WTC11 (cell line): ENCODE results near the gene UTS2B.

ENCODE experiments used
- AR ChIP-seq: fragments of 250-450 bp; sonication (Bioruptor Pico); IDR thresholded peaks from 2 replicates; pipeline ENCODE4 v1.9.0; 2021; ENCODE audit warnings: mild to moderate bottlenecking
- FOXK1 ChIP-seq: sonication (generic); formaldehyde crosslinking; IDR thresholded peaks from 2 replicates; pipeline ENCODE4 v1.8.0; 2022; ENCODE audit warnings: mild to moderate bottlenecking, moderate library complexity, missing genetic modification reagents
- FOXP1 ChIP-seq: sonication (generic); formaldehyde crosslinking; IDR thresholded peaks from 2 replicates; pipeline ENCODE4 v1.8.0; 2022; ENCODE audit warnings: missing genetic modification reagents, mild to moderate bottlenecking, moderate library complexity, borderline replicate concordance
- GTF2I ChIP-seq: fragments of 250-450 bp; sonication (Bioruptor Pico); conservative IDR thresholded peaks from 2 replicates; pipeline ENCODE4 v1.4.0; 2021; ENCODE audit warnings: mild to moderate bottlenecking
- ZNF396 ChIP-seq: fragments of 250-450 bp; sonication (Bioruptor Pico); IDR thresholded peaks from 2 replicates; pipeline ENCODE4 v1.8.0; 2021; ENCODE audit warnings: mild to moderate bottlenecking, moderate library complexity, borderline replicate concordance
- TF ChIP-seq, protein P1 (sequence below): sonication (generic); formaldehyde crosslinking; IDR thresholded peaks from 2 replicates; pipeline ENCODE4 v1.8.1; 2023; ENCODE audit warnings: mild to moderate bottlenecking, moderate library complexity, missing genetic modification reagents
- TF ChIP-seq, protein P2 (sequence below): sonication (generic); formaldehyde crosslinking; IDR thresholded peaks from 2 replicates; pipeline ENCODE4 v1.8.0; 2022; ENCODE audit warnings: mild to moderate bottlenecking, missing genetic modification reagents
- TF ChIP-seq, protein P3 (sequence below): fragments of 200-600 bp; IDR thresholded peaks from 2 replicates; pipeline ENCODE4 v1.8.0; 2022; ENCODE audit warnings: antibody characterized with exemption
- TF ChIP-seq, protein P4 (sequence below): sonication (generic); formaldehyde crosslinking; IDR thresholded peaks from 2 replicates; pipeline ENCODE4 v1.8.0; 2022; ENCODE audit warnings: missing genetic modification reagents
- TF ChIP-seq, protein P5 (sequence below): sonication (generic); formaldehyde crosslinking; IDR thresholded peaks from 2 replicates; pipeline ENCODE4 v1.8.1; 2022; ENCODE audit warnings: mild to moderate bottlenecking, moderate library complexity, missing genetic modification reagents

GRCh38 chr3:191298846-191299245, 31.5 kb downstream of the UTS2B start:
- TF ChIP-seq, protein P1, sequence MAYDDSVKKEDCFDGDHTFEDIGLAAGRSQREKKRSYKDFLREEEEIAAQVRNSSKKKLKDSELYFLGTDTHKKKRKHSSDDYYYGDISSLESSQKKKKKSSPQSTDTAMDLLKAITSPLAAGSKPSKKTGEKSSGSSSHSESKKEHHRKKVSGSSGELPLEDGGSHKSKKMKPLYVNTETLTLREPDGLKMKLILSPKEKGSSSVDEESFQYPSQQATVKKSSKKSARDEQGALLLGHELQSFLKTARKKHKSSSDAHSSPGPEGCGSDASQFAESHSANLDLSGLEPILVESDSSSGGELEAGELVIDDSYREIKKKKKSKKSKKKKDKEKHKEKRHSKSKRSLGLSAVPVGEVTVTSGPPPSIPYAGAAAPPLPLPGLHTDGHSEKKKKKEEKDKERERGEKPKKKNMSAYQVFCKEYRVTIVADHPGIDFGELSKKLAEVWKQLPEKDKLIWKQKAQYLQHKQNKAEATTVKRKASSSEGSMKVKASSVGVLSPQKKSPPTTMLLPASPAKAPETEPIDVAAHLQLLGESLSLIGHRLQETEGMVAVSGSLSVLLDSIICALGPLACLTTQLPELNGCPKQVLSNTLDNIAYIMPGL (CRISPR knock-in tag): no peak
- TF ChIP-seq, protein P2, sequence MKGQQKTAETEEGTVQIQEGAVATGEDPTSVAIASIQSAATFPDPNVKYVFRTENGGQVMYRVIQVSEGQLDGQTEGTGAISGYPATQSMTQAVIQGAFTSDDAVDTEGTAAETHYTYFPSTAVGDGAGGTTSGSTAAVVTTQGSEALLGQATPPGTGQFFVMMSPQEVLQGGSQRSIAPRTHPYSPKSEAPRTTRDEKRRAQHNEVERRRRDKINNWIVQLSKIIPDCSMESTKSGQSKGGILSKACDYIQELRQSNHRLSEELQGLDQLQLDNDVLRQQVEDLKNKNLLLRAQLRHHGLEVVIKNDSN (CRISPR knock-in tag): no peak
- TF ChIP-seq ZNF396 (CRISPR knock-in tag): no peak
- TF ChIP-seq, protein P3, sequence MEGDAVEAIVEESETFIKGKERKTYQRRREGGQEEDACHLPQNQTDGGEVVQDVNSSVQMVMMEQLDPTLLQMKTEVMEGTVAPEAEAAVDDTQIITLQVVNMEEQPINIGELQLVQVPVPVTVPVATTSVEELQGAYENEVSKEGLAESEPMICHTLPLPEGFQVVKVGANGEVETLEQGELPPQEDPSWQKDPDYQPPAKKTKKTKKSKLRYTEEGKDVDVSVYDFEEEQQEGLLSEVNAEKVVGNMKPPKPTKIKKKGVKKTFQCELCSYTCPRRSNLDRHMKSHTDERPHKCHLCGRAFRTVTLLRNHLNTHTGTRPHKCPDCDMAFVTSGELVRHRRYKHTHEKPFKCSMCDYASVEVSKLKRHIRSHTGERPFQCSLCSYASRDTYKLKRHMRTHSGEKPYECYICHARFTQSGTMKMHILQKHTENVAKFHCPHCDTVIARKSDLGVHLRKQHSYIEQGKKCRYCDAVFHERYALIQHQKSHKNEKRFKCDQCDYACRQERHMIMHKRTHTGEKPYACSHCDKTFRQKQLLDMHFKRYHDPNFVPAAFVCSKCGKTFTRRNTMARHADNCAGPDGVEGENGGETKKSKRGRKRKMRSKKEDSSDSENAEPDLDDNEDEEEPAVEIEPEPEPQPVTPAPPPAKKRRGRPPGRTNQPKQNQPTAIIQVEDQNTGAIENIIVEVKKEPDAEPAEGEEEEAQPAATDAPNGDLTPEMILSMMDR: no peak
- TF ChIP-seq, protein P4, sequence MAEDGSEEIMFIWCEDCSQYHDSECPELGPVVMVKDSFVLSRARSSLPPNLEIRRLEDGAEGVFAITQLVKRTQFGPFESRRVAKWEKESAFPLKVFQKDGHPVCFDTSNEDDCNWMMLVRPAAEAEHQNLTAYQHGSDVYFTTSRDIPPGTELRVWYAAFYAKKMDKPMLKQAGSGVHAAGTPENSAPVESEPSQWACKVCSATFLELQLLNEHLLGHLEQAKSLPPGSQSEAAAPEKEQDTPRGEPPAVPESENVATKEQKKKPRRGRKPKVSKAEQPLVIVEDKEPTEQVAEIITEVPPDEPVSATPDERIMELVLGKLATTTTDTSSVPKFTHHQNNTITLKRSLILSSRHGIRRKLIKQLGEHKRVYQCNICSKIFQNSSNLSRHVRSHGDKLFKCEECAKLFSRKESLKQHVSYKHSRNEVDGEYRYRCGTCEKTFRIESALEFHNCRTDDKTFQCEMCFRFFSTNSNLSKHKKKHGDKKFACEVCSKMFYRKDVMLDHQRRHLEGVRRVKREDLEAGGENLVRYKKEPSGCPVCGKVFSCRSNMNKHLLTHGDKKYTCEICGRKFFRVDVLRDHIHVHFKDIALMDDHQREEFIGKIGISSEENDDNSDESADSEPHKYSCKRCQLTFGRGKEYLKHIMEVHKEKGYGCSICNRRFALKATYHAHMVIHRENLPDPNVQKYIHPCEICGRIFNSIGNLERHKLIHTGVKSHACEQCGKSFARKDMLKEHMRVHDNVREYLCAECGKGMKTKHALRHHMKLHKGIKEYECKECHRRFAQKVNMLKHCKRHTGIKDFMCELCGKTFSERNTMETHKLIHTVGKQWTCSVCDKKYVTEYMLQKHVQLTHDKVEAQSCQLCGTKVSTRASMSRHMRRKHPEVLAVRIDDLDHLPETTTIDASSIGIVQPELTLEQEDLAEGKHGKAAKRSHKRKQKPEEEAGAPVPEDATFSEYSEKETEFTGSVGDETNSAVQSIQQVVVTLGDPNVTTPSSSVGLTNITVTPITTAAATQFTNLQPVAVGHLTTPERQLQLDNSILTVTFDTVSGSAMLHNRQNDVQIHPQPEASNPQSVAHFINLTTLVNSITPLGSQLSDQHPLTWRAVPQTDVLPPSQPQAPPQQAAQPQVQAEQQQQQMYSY (CRISPR knock-in tag): no peak
- TF ChIP-seq, protein P5, sequence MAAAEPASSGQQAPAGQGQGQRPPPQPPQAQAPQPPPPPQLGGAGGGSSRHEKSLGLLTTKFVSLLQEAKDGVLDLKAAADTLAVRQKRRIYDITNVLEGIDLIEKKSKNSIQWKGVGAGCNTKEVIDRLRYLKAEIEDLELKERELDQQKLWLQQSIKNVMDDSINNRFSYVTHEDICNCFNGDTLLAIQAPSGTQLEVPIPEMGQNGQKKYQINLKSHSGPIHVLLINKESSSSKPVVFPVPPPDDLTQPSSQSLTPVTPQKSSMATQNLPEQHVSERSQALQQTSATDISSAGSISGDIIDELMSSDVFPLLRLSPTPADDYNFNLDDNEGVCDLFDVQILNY: no peak
- no peak for TF ChIP-seq FOXP1
- TF ChIP-seq AR (CRISPR knock-in tag): no peak
- TF ChIP-seq FOXK1 (CRISPR knock-in tag): no peak
- TF ChIP-seq GTF2I (CRISPR knock-in tag): no peak
